ENCODE results near the gene THSD4.

- TF ChIP-seq CTCF (optimal IDR thresholded peaks at IDR 0.05 in 1 of 3, IDR thresholded peaks at IDR 0.05 in 1 of 3, conservative IDR thresholded peaks at IDR 0.05 in 1 of 3; ENCODE audit: extremely low read depth in 1 of 3, insufficient read depth in 2 of 3, low read length in 3 of 3) (no peak), EZH2 (IDR thresholded peaks at IDR 0.05; ENCODE audit: low read length) (no peak)
Measured at GRCh38 chr15:71391421-71392088, 276.3 kb downstream of the THSD4 start.
